Measurements from ENCODE around the gene EIF3D. TPM values are rescaled to one million over a fixed set of nuclear protein-coding genes. Genes with fewer than 3 reads are reported as not detected.

The EIF3D gene
- 215 TPM for polyA plus RNA-seq
- long read RNA-seq, donor 1, transcript EIF3D-209 (3 exons, 887 nt), result minor isoform, 16 of 52 reads
- long read RNA-seq, donor 1, transcript EIF3D-201 (15 exons, 2,155 nt), result major isoform, 26 of 52 reads
- long read RNA-seq, donor 1, partial matches to known transcripts, result 5 of 52 reads
- long read RNA-seq, donor 1, other reads (novel, unspliced or antisense), result 5 of 52 reads
- long read RNA-seq, donor 2, transcript EIF3D-209 (3 exons, 887 nt), result minor isoform, 20 of 131 reads
- long read RNA-seq, donor 2, transcript EIF3D-201 (15 exons, 2,155 nt), result major isoform, 53 of 131 reads
- long read RNA-seq, donor 2, partial matches to known transcripts, result 46 of 131 reads
- long read RNA-seq, donor 2, other reads (novel, unspliced or antisense), result 10 of 131 reads
- long read RNA-seq, donor 3, transcript EIF3D-201 (15 exons, 2,155 nt), result major isoform, 69 of 185 reads
- long read RNA-seq, donor 3, transcript EIF3D-209 (3 exons, 887 nt), result minor isoform, 23 of 185 reads
- long read RNA-seq, donor 3, partial matches to known transcripts, result 83 of 185 reads
- long read RNA-seq, donor 3, other reads (novel, unspliced or antisense), result 9 of 185 reads
- long read RNA-seq, donor 4, transcript EIF3D-201 (15 exons, 2,155 nt), result major isoform, 7 of 9 reads
- long read RNA-seq, donor 4, partial matches to known transcripts, result 0 of 9 reads
- long read RNA-seq, donor 4, other reads (novel, unspliced or antisense), result 0 of 9 reads
- long read RNA-seq, donor 5, transcript EIF3D-209 (3 exons, 887 nt), result minor isoform, 7 of 39 reads
- long read RNA-seq, donor 5, transcript EIF3D-201 (15 exons, 2,155 nt), result major isoform, 21 of 39 reads
- long read RNA-seq, donor 5, partial matches to known transcripts, result 10 of 39 reads
- long read RNA-seq, donor 5, other reads (novel, unspliced or antisense), result 0 of 39 reads
- long read RNA-seq, donor 6, transcript EIF3D-209 (3 exons, 887 nt), result minor isoform, 9 of 135 reads
- long read RNA-seq, donor 6, transcript EIF3D-201 (15 exons, 2,155 nt), result major isoform, 48 of 135 reads
- long read RNA-seq, donor 6, partial matches to known transcripts, result 69 of 135 reads
- long read RNA-seq, donor 6, other reads (novel, unspliced or antisense), result 8 of 135 reads
- long read RNA-seq, donor 7, transcript EIF3D-201 (15 exons, 2,155 nt), result major isoform, 17 of 37 reads
- long read RNA-seq, donor 7, partial matches to known transcripts, result 10 of 37 reads
- long read RNA-seq, donor 7, other reads (novel, unspliced or antisense), result 8 of 37 reads
- long read RNA-seq, donor 8, transcript EIF3D-209 (3 exons, 887 nt), result minor isoform, 19 of 152 reads
- long read RNA-seq, donor 8, transcript EIF3D-201 (15 exons, 2,155 nt), result major isoform, 63 of 152 reads
- long read RNA-seq, donor 8, partial matches to known transcripts, result 52 of 152 reads
- long read RNA-seq, donor 8, other reads (novel, unspliced or antisense), result 12 of 152 reads
- long read RNA-seq, donor 9, transcript EIF3D-201 (15 exons, 2,155 nt), result major isoform, 52 of 127 reads
- long read RNA-seq, donor 9, transcript EIF3D-209 (3 exons, 887 nt), result minor isoform, 15 of 127 reads
- long read RNA-seq, donor 9, partial matches to known transcripts, result 46 of 127 reads
- long read RNA-seq, donor 9, other reads (novel, unspliced or antisense), result 13 of 127 reads
- long read RNA-seq, donor 10, transcript EIF3D-201 (15 exons, 2,155 nt), result major isoform, 61 of 130 reads
- long read RNA-seq, donor 10, transcript EIF3D-209 (3 exons, 887 nt), result minor isoform, 11 of 130 reads
- long read RNA-seq, donor 10, partial matches to known transcripts, result 45 of 130 reads
- long read RNA-seq, donor 10, other reads (novel, unspliced or antisense), result 11 of 130 reads
- long read RNA-seq, donor 11, transcript EIF3D-209 (3 exons, 887 nt), result minor isoform, 7 of 79 reads
- long read RNA-seq, donor 11, transcript EIF3D-201 (15 exons, 2,155 nt), result major isoform, 38 of 79 reads
- long read RNA-seq, donor 11, partial matches to known transcripts, result 23 of 79 reads
- long read RNA-seq, donor 11, other reads (novel, unspliced or antisense), result 6 of 79 reads

DNA sequence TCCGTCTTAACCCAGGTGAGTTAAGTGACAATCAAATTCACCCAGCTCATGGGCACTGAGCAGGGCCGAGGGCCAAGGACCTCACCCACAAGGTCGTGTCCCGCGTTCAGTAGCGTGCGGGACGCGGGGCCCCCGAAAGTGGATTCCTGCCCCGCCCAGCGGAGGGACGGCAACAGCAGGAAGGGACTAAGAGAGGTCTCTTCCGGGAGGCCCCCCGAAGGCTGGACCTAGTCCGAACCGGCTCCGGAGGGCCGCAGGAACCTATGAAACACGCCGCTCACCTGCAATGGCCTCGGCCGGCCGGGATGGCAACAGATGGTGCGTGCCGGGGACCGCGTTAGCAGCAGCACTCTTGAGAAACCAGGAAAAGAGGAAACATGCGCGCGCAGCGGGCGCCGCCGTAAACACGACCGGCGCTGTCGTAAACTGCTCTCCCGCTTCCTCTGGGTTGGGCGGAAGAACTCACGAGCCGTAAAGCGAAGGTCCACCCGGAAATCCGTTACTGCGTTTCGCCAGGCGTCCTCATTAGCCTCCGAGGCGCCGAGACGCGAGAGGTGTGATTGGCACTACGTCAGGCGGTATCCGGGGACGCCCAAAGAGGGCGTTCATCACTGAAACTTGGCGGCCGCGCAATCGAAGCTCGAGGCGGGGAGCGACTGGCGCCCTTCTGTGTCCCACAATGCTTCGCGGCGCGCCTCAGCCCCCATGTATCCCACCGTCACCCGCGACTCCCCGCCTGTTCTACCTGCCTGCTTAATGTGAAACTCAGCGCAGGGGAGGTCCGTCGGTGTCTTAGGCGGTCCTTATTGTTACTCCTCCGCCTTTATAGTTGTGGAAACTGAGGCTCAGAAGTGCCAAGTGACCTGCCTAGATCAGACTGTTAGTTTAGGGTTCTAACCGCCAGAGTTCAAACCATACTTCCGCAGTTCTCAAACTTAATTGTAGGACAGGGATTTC lies at the start of gene EIF3D:
EIF3D (minus strand) TSS at position 372 of the 957 bp plus-strand sequence. CDS start 3,045 bp downstream, outside the sequence.
- WGBS (ENCODE audit: insufficient coverage, low lambda C conversion rate), result no CpG with 5 or more reads among the region's 82 CpGs
- peak; percentile 100 for DNase-seq
- peaks cover 29% of the 10 kb centered on the region for H3K36me3 ChIP-seq (ENCODE audit: control insufficient read depth, insufficient read depth, low read length)
- peak within 1 kb of the TSS; percentile 97 for H3K4me3 ChIP-seq (ENCODE audit: low read length)
- no peaks in the 10 kb centered on the region for H3K27me3 ChIP-seq (ENCODE audit: control insufficient read depth, insufficient read depth, low read length)
- H3K4me1 ChIP-seq (ENCODE audit: control insufficient read depth, insufficient read depth, low read length), result no peaks in the 10 kb centered on the region
- no peaks in the 10 kb centered on the region for H3K9me3 ChIP-seq (ENCODE audit: control insufficient read depth, low read depth, low read length)
- H3K27ac ChIP-seq (ENCODE audit: low read length), result peak within 1 kb of the TSS; percentile 86

GRCh38 chr22:36578619-36579018 lies 49.7 kb upstream of the EIF3D start:
- DNase-seq, result peak in 1 of 2 donors; percentile 5
- no CpG with 5 or more reads among the region's 7 CpGs for WGBS (ENCODE audit: insufficient coverage, low lambda C conversion rate)
- H3K4me1 ChIP-seq (ENCODE audit: control insufficient read depth, insufficient read depth, low read length), result no peaks in the 10 kb centered on the region
- H3K4me3 ChIP-seq (ENCODE audit: low read length), result no peak overlapping the region
- H3K27ac ChIP-seq (ENCODE audit: low read length), result no peak overlapping the region
- peaks cover 3% of the 10 kb centered on the region for H3K27me3 ChIP-seq (ENCODE audit: control insufficient read depth, insufficient read depth, low read length)
- H3K9me3 ChIP-seq (ENCODE audit: control insufficient read depth, low read depth, low read length), result no peaks in the 10 kb centered on the region
- no peaks in the 10 kb centered on the region for H3K36me3 ChIP-seq (ENCODE audit: control insufficient read depth, insufficient read depth, low read length)

DNA sequence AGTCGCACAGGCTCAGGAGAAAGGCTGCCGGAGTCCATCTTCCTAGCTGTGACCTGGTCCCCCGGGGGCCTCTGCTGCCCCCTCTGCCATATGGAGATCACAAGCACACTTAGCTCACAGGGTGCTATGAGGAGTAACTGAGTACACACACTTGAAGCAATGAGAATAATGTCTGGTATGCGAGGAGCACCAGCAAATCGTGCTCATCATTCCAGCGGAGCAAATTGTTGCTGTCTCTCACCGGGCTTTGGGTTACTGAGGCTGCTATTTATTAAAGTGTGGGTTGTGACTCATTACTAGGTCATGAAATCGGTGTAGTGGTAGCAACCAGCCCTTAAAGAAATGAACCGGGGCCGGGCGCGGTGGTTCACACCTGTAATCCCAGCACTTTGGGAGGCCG lies 48.1 kb upstream of the EIF3D start:
- H3K36me3 ChIP-seq (ENCODE audit: control insufficient read depth, insufficient read depth, low read length), result no peaks in the 10 kb centered on the region
- H3K4me3 ChIP-seq (ENCODE audit: low read length), result no peak overlapping the region
- no peak overlapping the region for H3K27ac ChIP-seq (ENCODE audit: low read length)
- H3K4me1 ChIP-seq (ENCODE audit: control insufficient read depth, insufficient read depth, low read length), result no peaks in the 10 kb centered on the region
- no peaks in the 10 kb centered on the region for H3K27me3 ChIP-seq (ENCODE audit: control insufficient read depth, insufficient read depth, low read length)
- no peak for DNase-seq
- H3K9me3 ChIP-seq (ENCODE audit: control insufficient read depth, low read depth, low read length), result no peaks in the 10 kb centered on the region
- WGBS (ENCODE audit: insufficient coverage, low lambda C conversion rate), result no CpG with 5 or more reads among the region's 13 CpGs

DNA sequence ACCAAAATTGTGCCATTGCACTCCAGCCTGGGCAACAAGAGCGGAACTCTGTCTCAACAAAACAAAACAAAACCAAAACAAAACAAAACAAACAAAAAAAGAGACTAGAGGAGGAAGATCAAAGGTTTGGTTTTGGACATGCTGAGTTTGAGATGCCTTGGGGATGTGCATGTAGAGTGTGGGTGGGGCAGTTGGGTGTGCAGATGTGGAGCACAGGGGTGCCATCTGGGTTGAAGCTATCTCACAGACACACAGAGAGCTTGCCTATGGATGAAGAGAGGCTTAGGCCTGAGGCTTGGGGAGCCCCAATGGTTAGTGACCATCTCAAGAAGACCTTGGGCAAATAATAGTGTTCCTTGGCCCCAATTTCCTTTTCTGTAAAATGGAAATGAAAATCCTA lies 45.8 kb upstream of the EIF3D start:
- Histone ChIP-seq H3K4me3 (ENCODE audit: low read length) (no peak overlapping the region), H3K36me3 (ENCODE audit: control insufficient read depth, insufficient read depth, low read length) (no peaks in the 10 kb centered on the region), H3K9me3 (ENCODE audit: control insufficient read depth, low read depth, low read length) (no peaks in the 10 kb centered on the region), H3K4me1 (ENCODE audit: control insufficient read depth, insufficient read depth, low read length) (no peaks in the 10 kb centered on the region), H3K27ac (ENCODE audit: low read length) (no peak overlapping the region), H3K27me3 (ENCODE audit: control insufficient read depth, insufficient read depth, low read length) (no peaks in the 10 kb centered on the region)
- WGBS (ENCODE audit: insufficient coverage, low lambda C conversion rate), result 80% methylated on average over 1 of the region's 1 CpG
- DNase-seq, result no peak

- Histone ChIP-seq H3K27me3 (ENCODE audit: control insufficient read depth, insufficient read depth, low read length) (no peaks in the 10 kb centered on the region), H3K4me3 (ENCODE audit: low read length) (no peak overlapping the region), H3K36me3 (ENCODE audit: control insufficient read depth, insufficient read depth, low read length) (no peaks in the 10 kb centered on the region), H3K4me1 (ENCODE audit: control insufficient read depth, insufficient read depth, low read length) (no peaks in the 10 kb centered on the region), H3K27ac (ENCODE audit: low read length) (no peak overlapping the region), H3K9me3 (ENCODE audit: control insufficient read depth, low read depth, low read length) (no peaks in the 10 kb centered on the region)
- no CpG with 5 or more reads among the region's 9 CpGs for WGBS (ENCODE audit: insufficient coverage, low lambda C conversion rate)
- no peak for DNase-seq
Measured at GRCh38 chr22:36573815-36574363, 44.9 kb upstream of the EIF3D start.

GRCh38 chr22:36571991-36572390 lies 43.0 kb upstream of the EIF3D start:
- no peak overlapping the region for H3K4me3 ChIP-seq (ENCODE audit: low read length)
- H3K36me3 ChIP-seq (ENCODE audit: control insufficient read depth, insufficient read depth, low read length), result no peaks in the 10 kb centered on the region
- H3K4me1 ChIP-seq (ENCODE audit: control insufficient read depth, insufficient read depth, low read length), result no peaks in the 10 kb centered on the region
- no peaks in the 10 kb centered on the region for H3K9me3 ChIP-seq (ENCODE audit: control insufficient read depth, low read depth, low read length)
- WGBS (ENCODE audit: insufficient coverage, low lambda C conversion rate), result no CpG with 5 or more reads among the region's 2 CpGs
- no peaks in the 10 kb centered on the region for H3K27me3 ChIP-seq (ENCODE audit: control insufficient read depth, insufficient read depth, low read length)
- H3K27ac ChIP-seq (ENCODE audit: low read length), result no peak overlapping the region
- no peak for DNase-seq

DNA sequence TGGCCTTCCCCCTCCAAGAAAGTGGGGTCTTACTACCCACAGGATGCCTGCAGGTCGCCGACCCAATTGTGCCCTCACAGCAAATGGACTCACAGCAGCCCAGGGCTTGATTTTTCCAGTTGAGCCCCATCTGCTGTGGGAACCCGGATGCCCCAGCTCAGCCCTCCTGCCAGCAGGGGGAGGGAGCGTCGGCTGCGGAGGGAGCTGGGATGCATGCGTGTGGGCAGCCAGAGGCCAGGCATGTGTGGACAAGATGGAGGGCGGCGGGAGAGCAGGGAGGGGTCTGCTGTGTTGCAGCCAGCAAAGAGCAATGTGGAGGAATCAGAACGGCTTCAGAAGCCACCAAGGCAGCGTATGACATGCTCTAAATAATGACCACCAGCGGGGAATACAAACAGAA lies 41.0 kb upstream of the EIF3D start:
- no CpG with 5 or more reads among the region's 12 CpGs for WGBS (ENCODE audit: insufficient coverage, low lambda C conversion rate)
- H3K4me1 ChIP-seq (ENCODE audit: control insufficient read depth, insufficient read depth, low read length), result no peaks in the 10 kb centered on the region
- H3K4me3 ChIP-seq (ENCODE audit: low read length), result no peak overlapping the region

DNA sequence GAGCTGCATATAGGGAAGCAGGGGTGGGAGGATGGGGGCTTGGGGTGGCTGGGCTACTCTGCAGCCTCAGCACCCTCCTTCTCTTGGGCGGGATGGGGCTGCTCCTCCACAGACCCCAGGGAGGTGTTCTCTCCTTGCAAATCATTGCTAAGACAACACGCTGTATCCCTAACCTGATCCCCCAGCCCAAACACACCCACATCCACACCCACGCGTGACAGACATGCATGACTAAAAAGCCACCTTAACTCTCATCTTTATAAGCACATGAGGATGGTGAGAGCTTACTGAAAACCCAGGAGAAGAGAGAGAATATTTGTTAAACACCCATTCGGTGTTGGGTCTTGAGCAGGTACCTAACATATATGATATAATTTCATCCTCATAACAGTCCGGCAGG lies 39.9 kb upstream of the EIF3D start:
- Histone ChIP-seq H3K36me3 (ENCODE audit: control insufficient read depth, insufficient read depth, low read length) (no peaks in the 10 kb centered on the region), H3K9me3 (ENCODE audit: control insufficient read depth, low read depth, low read length) (no peaks in the 10 kb centered on the region), H3K4me3 (ENCODE audit: low read length) (no peak overlapping the region), H3K4me1 (ENCODE audit: control insufficient read depth, insufficient read depth, low read length) (no peaks in the 10 kb centered on the region), H3K27ac (ENCODE audit: low read length) (no peak overlapping the region), H3K27me3 (ENCODE audit: control insufficient read depth, insufficient read depth, low read length) (peaks cover 18% of the 10 kb centered on the region)
- no peak for DNase-seq
- 100% methylated on average over 1 of the region's 6 CpGs for WGBS (ENCODE audit: insufficient coverage, low lambda C conversion rate)

More for the DNA sequence above, 41.0 kb upstream of the EIF3D start:
- Histone ChIP-seq H3K27ac (ENCODE audit: low read length) (no peak overlapping the region), H3K9me3 (ENCODE audit: control insufficient read depth, low read depth, low read length) (no peaks in the 10 kb centered on the region), H3K36me3 (ENCODE audit: control insufficient read depth, insufficient read depth, low read length) (no peaks in the 10 kb centered on the region), H3K27me3 (ENCODE audit: control insufficient read depth, insufficient read depth, low read length) (peaks cover 9% of the 10 kb centered on the region)
- DNase-seq, result no peak

Data from large intestine (tissue), 12 donors.